ENCODE measurements around the gene HSPA6.
"Not testable (repeated sequence)": the region's sequence is repeated elsewhere in the genome, so short reads cannot be mapped to it uniquely, and the experiment has no call there.

The HSPA6 gene

GRCh38 chr1:161511756-161512060 is 12.6 kb upstream of the HSPA6 start:
- no peak overlapping the region for H4K91ac ChIP-seq (ENCODE audit: low read depth, low read length)
- H3K4me2 ChIP-seq (ENCODE audit: low read length) = no peak overlapping the region
- no peak overlapping the region for H2AFZ ChIP-seq (ENCODE audit: insufficient read depth, low read length, poor library complexity)
- no peak overlapping the region for H3K4me3 ChIP-seq (ENCODE audit: low read depth, low read length)
- H3K79me1 ChIP-seq (ENCODE audit: low read length) = no peaks in the 10 kb centered on the region
- peaks cover 2 to 3% of the 10 kb centered on the region in 2 experiments for H3K4me1 ChIP-seq (ENCODE audit: control insufficient read depth in 1 of 2, insufficient read depth in 2 of 2, low read length in 2 of 2)
- no peak overlapping the region for H2BK12ac ChIP-seq (ENCODE audit: low read length)
- H3K18ac ChIP-seq (ENCODE audit: low read length) = no peak overlapping the region
- H3K4ac ChIP-seq (ENCODE audit: low read depth, low read length) = no peak overlapping the region
- no peak overlapping the region for H4K12ac ChIP-seq (ENCODE audit: low read depth, low read length)
- no peaks in the 10 kb centered on the region for H3K9me3 ChIP-seq (ENCODE audit: insufficient read depth, low read depth, low read length)
- no peak overlapping the region for H2AK5ac ChIP-seq (ENCODE audit: low read length)
- no peak overlapping the region for H2BK5ac ChIP-seq (ENCODE audit: low read depth, low read length, poor library complexity)
- no peaks in the 10 kb centered on the region for H3K79me2 ChIP-seq (ENCODE audit: control insufficient read depth, insufficient read depth, low read length, poor library complexity)
- DNase-seq = no peak
- H3K27ac ChIP-seq (ENCODE audit: low read depth, low read length) = no peak overlapping the region
- no peaks in the 10 kb centered on the region for H3K36me3 ChIP-seq (ENCODE audit: control insufficient read depth in 1 of 2, insufficient read depth in 2 of 2, low read length in 2 of 2)
- WGBS (ENCODE audit: extremely low coverage, insufficient coverage, insufficient read length) = no CpG with 5 or more reads among the region's 7 CpGs
- H2BK120ac ChIP-seq (ENCODE audit: insufficient read depth, low read length, poor library complexity) = no peak overlapping the region
- no peak overlapping the region for H3K23ac ChIP-seq (ENCODE audit: low read length)
- H3K9ac ChIP-seq (ENCODE audit: low read length) = no peak overlapping the region
- H3K27me3 ChIP-seq (ENCODE audit: insufficient read depth, low read length) = no peaks in the 10 kb centered on the region
- H4K8ac ChIP-seq (ENCODE audit: low read depth, low read length) = no peak overlapping the region
- no peak overlapping the region for H3K14ac ChIP-seq (ENCODE audit: low read length)

- WGBS (ENCODE audit: extremely low coverage, insufficient coverage, insufficient read length) = no CpG with 5 or more reads among the region's 6 CpGs
- DNase-seq; H3K4ac ChIP-seq (ENCODE audit: low read depth, low read length); H2BK12ac ChIP-seq (ENCODE audit: low read length); H3K79me2 ChIP-seq (ENCODE audit: control insufficient read depth, insufficient read depth, low read length, poor library complexity); H3K9ac ChIP-seq (ENCODE audit: low read length); H2AK5ac ChIP-seq (ENCODE audit: low read length); H2BK5ac ChIP-seq (ENCODE audit: low read depth, low read length, poor library complexity); H3K18ac ChIP-seq (ENCODE audit: low read length); H3K36me3 ChIP-seq (ENCODE audit: control insufficient read depth in 1 of 2, insufficient read depth in 2 of 2, low read length in 2 of 2); H4K8ac ChIP-seq (ENCODE audit: low read depth, low read length); H3K4me1 ChIP-seq (ENCODE audit: control insufficient read depth in 1 of 2, insufficient read depth in 2 of 2, low read length in 2 of 2); H2AFZ ChIP-seq (ENCODE audit: insufficient read depth, low read length, poor library complexity); H3K4me3 ChIP-seq (ENCODE audit: low read depth, low read length); H3K27me3 ChIP-seq (ENCODE audit: insufficient read depth, low read length); H2BK120ac ChIP-seq (ENCODE audit: insufficient read depth, low read length, poor library complexity); H4K12ac ChIP-seq (ENCODE audit: low read depth, low read length); H3K27ac ChIP-seq (ENCODE audit: low read depth, low read length); H3K79me1 ChIP-seq (ENCODE audit: low read length); H4K91ac ChIP-seq (ENCODE audit: low read depth, low read length); H3K9me3 ChIP-seq (ENCODE audit: insufficient read depth, low read depth, low read length); H3K14ac ChIP-seq (ENCODE audit: low read length); H3K4me2 ChIP-seq (ENCODE audit: low read length); H3K23ac ChIP-seq (ENCODE audit: low read length): not testable (repeated sequence)
Measured at GRCh38 chr1:161512636-161513447, 11.5 kb upstream of the HSPA6 start.

- not testable (repeated sequence) for H2BK12ac ChIP-seq (ENCODE audit: low read length); H4K91ac ChIP-seq (ENCODE audit: low read depth, low read length); H3K79me2 ChIP-seq (ENCODE audit: control insufficient read depth, insufficient read depth, low read length, poor library complexity); H3K4me3 ChIP-seq (ENCODE audit: low read depth, low read length); H3K36me3 ChIP-seq (ENCODE audit: control insufficient read depth in 1 of 2, insufficient read depth in 2 of 2, low read length in 2 of 2); H3K4me2 ChIP-seq (ENCODE audit: low read length); H2AK5ac ChIP-seq (ENCODE audit: low read length); H3K9me3 ChIP-seq (ENCODE audit: insufficient read depth, low read depth, low read length); H3K4ac ChIP-seq (ENCODE audit: low read depth, low read length); H3K23ac ChIP-seq (ENCODE audit: low read length); DNase-seq; H2BK120ac ChIP-seq (ENCODE audit: insufficient read depth, low read length, poor library complexity); H3K4me1 ChIP-seq (ENCODE audit: control insufficient read depth in 1 of 2, insufficient read depth in 2 of 2, low read length in 2 of 2); H3K27ac ChIP-seq (ENCODE audit: low read depth, low read length); H3K14ac ChIP-seq (ENCODE audit: low read length); H2AFZ ChIP-seq (ENCODE audit: insufficient read depth, low read length, poor library complexity); H3K18ac ChIP-seq (ENCODE audit: low read length); H3K79me1 ChIP-seq (ENCODE audit: low read length); H4K12ac ChIP-seq (ENCODE audit: low read depth, low read length); H4K8ac ChIP-seq (ENCODE audit: low read depth, low read length); H3K27me3 ChIP-seq (ENCODE audit: insufficient read depth, low read length); H2BK5ac ChIP-seq (ENCODE audit: low read depth, low read length, poor library complexity); H3K9ac ChIP-seq (ENCODE audit: low read length)
- WGBS (ENCODE audit: extremely low coverage, insufficient coverage, insufficient read length) = no CpG with 5 or more reads among the region's 1 CpG
Measured at GRCh38 chr1:161513448-161513780, 10.9 kb upstream of the HSPA6 start.

- not testable (repeated sequence) for H2BK120ac ChIP-seq (ENCODE audit: insufficient read depth, low read length, poor library complexity); H3K9me3 ChIP-seq (ENCODE audit: insufficient read depth, low read depth, low read length); H3K36me3 ChIP-seq (ENCODE audit: control insufficient read depth in 1 of 2, insufficient read depth in 2 of 2, low read length in 2 of 2); H3K4me2 ChIP-seq (ENCODE audit: low read length); H3K4me3 ChIP-seq (ENCODE audit: low read depth, low read length); H3K14ac ChIP-seq (ENCODE audit: low read length); H4K12ac ChIP-seq (ENCODE audit: low read depth, low read length); H3K18ac ChIP-seq (ENCODE audit: low read length); H3K27me3 ChIP-seq (ENCODE audit: insufficient read depth, low read length); H4K8ac ChIP-seq (ENCODE audit: low read depth, low read length); H3K79me1 ChIP-seq (ENCODE audit: low read length); H3K23ac ChIP-seq (ENCODE audit: low read length); H3K79me2 ChIP-seq (ENCODE audit: control insufficient read depth, insufficient read depth, low read length, poor library complexity); H3K27ac ChIP-seq (ENCODE audit: low read depth, low read length); DNase-seq; H3K9ac ChIP-seq (ENCODE audit: low read length); H2BK12ac ChIP-seq (ENCODE audit: low read length); H2AFZ ChIP-seq (ENCODE audit: insufficient read depth, low read length, poor library complexity); H2BK5ac ChIP-seq (ENCODE audit: low read depth, low read length, poor library complexity); H3K4ac ChIP-seq (ENCODE audit: low read depth, low read length); H2AK5ac ChIP-seq (ENCODE audit: low read length); H3K4me1 ChIP-seq (ENCODE audit: control insufficient read depth in 1 of 2, insufficient read depth in 2 of 2, low read length in 2 of 2); H4K91ac ChIP-seq (ENCODE audit: low read depth, low read length)
- WGBS (ENCODE audit: extremely low coverage, insufficient coverage, insufficient read length) = no CpG with 5 or more reads among the region's 1 CpG
Measured at GRCh38 chr1:161513953-161514352, 10.4 kb upstream of the HSPA6 start.

All from trophoblast cell (in vitro differentiated cells and primary cell).